ENCODE measurements around the gene ALDH18A1. TPM values are rescaled to one million over a fixed set of nuclear protein-coding genes. Genes with fewer than 3 reads are reported as not detected.

Gene ALDH18A1
- total and polyA plus RNA-seq, 12 donors: 5.9 to 19.5 (median 12.9) TPM

DNA sequence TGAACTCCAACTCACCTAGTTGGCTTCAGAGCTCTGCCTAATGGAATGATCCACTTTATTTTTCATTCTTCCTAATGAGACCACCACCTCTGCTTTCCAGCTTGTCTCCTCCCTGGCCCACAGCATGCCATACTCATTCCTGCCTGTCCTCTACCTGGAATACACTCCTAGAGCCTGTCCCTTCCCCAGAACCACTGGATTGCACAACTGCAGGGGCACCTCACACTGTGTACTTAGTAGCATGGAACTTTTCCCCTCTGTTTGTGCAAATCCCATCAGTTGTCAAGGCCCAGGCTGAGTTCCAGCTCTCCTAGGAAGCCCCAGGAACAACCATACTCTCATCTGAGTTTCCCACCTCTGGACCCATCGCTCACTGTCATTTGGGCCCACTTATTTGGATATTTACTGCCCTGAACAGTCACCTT is 15.6 kb downstream of the ALDH18A1 start:
- intact Hi-C loops (cut with DNase I): no loop called here
- H3K4me3 ChIP-seq: no peak overlapping the region
- no peaks in the 10 kb centered on the region for H3K4me1 ChIP-seq
- 97 to 100% methylated on average over 1 of the region's 1 CpG for WGBS, 2 donors
- peaks cover 0 to 97% (median 23%) of the 10 kb centered on the region in 9 donors for H3K36me3 ChIP-seq
- no peak for DNase-seq
- ATAC-seq: no peak
- H3K27me3 ChIP-seq: no peaks in the 10 kb centered on the region
- H3K27ac ChIP-seq: no peak overlapping the region
- no peaks in the 10 kb centered on the region for H3K9me3 ChIP-seq
- TF ChIP-seq, protein P1, sequence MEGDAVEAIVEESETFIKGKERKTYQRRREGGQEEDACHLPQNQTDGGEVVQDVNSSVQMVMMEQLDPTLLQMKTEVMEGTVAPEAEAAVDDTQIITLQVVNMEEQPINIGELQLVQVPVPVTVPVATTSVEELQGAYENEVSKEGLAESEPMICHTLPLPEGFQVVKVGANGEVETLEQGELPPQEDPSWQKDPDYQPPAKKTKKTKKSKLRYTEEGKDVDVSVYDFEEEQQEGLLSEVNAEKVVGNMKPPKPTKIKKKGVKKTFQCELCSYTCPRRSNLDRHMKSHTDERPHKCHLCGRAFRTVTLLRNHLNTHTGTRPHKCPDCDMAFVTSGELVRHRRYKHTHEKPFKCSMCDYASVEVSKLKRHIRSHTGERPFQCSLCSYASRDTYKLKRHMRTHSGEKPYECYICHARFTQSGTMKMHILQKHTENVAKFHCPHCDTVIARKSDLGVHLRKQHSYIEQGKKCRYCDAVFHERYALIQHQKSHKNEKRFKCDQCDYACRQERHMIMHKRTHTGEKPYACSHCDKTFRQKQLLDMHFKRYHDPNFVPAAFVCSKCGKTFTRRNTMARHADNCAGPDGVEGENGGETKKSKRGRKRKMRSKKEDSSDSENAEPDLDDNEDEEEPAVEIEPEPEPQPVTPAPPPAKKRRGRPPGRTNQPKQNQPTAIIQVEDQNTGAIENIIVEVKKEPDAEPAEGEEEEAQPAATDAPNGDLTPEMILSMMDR (IDR thresholded peaks at IDR 0.05): no peak

DNA sequence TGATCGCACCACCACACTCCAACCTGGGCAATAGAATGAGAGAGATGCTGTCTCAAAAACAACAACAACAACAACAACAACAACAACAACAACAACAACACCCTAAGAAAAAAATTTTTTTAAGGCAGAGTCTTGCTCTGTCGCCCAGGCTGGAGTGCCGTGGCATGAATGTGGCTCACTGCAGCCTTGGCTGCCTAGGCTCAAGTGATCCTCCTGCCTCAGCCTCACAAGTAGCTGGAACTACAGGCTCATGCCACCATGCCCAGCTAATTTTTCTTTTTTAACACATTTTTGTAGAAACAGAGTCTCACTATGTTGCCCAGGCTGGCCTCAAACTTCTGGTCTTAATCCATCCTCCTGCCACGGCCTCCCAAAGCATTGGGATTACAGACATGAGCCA is 18.6 kb downstream of the ALDH18A1 start:
- no peak overlapping the region for H3K4me3 ChIP-seq
- no peaks in the 10 kb centered on the region for H3K4me1 ChIP-seq
- WGBS, 2 donors: 84 to 98% methylated on average over 4 of the region's 4 CpGs
- no peaks in the 10 kb centered on the region for H3K9me3 ChIP-seq
- no peaks in the 10 kb centered on the region for H3K27me3 ChIP-seq
- H3K27ac ChIP-seq: no peak overlapping the region
- H3K36me3 ChIP-seq: peaks cover 0 to 100% (median 39%) of the 10 kb centered on the region in 9 donors
- intact Hi-C loops (cut with DNase I): no loop called here
- TF ChIP-seq, protein P1 (IDR thresholded peaks at IDR 0.05): no peak
- DNase-seq: no peak
- ATAC-seq: no peak

DNA sequence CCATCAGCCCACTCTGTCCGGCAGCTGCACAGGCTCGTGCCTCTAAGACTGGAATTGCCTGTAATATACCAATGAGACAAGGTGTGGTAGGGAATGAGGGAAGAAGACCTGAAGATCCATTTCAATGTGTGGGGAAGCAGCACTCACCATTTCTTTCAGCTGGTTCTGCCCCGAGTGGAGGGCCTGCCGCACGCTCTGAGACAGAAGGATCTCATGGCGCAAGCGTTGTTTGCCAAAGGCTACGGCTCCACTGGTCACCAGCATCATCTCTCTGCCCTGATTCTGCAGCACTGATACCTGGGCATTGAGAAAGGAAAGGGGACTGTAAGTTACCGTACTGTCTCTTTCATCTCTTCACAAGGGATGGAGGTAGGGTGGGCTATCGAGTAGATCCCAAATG is 19.4 kb downstream of the ALDH18A1 start:
- Histone ChIP-seq H3K4me3 (no peak overlapping the region), H3K27ac (no peak overlapping the region), H3K4me1 (no peaks in the 10 kb centered on the region), H3K27me3 (no peaks in the 10 kb centered on the region), H3K9me3 (no peaks in the 10 kb centered on the region), H3K36me3 (peaks cover 0 to 100% (median 39%) of the 10 kb centered on the region in 9 donors)
- TF ChIP-seq, protein P1 (IDR thresholded peaks at IDR 0.05): no peak
- no peak for ATAC-seq
- intact Hi-C loops (cut with DNase I): no loop called here
- WGBS, 2 donors: 95 to 96% methylated on average over 10 of the region's 10 CpGs
- DNase-seq: no peak

DNA sequence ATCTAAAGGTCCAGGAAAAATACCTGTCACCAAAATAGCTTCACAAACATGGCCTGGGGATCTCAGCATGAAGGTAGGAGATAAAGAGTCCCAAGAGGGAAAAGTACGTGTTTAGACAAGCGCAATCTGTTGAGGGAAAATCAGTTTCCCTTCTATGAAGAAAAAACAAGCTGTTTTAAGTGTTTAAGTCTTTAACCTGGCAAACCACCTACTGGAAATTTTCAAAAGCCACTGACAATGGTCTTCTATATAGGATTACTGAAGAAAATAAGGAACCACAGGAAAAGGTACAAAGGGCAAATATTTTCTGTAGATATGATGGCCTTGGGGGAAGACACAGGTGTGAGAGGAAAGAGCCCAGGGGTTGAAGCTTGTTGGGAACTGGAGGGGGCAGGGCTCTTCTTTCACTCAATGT is 21.2 kb downstream of the ALDH18A1 start:
- WGBS, 2 donors: 81 to 84% methylated on average over 2 of the region's 2 CpGs
- peaks cover 0 to 100% (median 43%) of the 10 kb centered on the region in 9 donors for H3K36me3 ChIP-seq
- no peak for ATAC-seq
- H3K27ac ChIP-seq: no peak overlapping the region
- H3K4me3 ChIP-seq: no peak overlapping the region
- no peaks in the 10 kb centered on the region for H3K9me3 ChIP-seq
- DNase-seq: no peak
- TF ChIP-seq, protein P1 (IDR thresholded peaks at IDR 0.05): no peak
- intact Hi-C loops (cut with DNase I): no loop called here
- no peaks in the 10 kb centered on the region for H3K27me3 ChIP-seq
- H3K4me1 ChIP-seq: no peaks in the 10 kb centered on the region
